OCI-LY7 (cell line): ENCODE results near the gene SLC41A3.

ENCODE experiments used
- EZH2phosphoT487 ChIP-seq: fragments of 200-600 bp; sonication (generic); IDR thresholded peaks from 2 replicates; pipeline ENCODE4 v1.6.1; 2018; ENCODE audit warnings: low read depth, borderline replicate concordance, mild to moderate bottlenecking, mixed run types, antibody characterized with exemption, low read length, moderate library complexity, mixed read lengths
- TF ChIP-seq, protein P1 (sequence below): fragments of 200-600 bp; sonication (generic); conservative IDR thresholded peaks from 2 replicates; pipeline ENCODE4 v1.5.1; 2014; ENCODE audit warnings: mild to moderate bottlenecking, antibody characterized with exemption, low read length, moderate library complexity, mixed read lengths

DNA sequence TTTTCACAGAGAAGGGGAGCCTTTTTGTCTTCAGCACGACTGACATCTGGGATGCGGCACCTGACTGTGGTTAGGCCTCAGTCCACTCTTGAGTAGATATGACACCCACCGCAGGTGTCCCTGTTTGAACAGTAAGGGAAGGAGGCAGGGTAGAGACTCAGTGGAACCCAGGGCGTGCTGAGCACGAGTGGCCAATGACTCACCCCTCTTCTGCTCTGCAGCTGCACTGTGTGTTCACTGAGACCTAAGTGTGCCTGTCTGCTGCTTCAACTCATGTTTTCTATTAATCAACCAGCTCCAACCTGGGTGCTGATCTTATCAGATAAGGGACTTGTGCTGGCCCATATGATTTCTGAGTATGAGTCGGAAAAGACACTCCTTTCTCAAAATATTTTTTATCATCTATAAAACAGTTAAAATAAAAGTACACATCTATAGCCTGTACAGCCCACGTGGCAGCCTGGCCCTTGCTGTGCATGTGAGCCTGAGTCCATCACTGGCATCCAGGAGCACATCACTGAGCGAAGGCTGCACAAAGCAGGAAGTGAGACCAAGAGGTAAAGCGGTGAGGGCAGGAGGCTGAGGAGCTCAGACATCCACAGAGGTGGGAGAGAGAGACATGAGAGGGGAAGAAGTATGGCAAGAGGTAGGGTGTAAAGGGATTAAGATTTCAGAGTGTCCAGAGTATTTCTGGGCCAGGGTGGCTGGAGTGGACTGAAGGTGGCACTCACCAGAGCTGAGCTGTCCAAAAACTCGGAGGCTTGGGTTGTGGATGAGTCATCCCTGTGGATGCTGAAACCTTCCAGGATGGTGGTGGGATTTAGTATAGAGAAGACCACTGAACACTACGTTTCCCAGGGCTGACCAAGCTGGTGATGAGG, 49.2 kb downstream of the SLC41A3 start:
- TF ChIP-seq, protein P1, sequence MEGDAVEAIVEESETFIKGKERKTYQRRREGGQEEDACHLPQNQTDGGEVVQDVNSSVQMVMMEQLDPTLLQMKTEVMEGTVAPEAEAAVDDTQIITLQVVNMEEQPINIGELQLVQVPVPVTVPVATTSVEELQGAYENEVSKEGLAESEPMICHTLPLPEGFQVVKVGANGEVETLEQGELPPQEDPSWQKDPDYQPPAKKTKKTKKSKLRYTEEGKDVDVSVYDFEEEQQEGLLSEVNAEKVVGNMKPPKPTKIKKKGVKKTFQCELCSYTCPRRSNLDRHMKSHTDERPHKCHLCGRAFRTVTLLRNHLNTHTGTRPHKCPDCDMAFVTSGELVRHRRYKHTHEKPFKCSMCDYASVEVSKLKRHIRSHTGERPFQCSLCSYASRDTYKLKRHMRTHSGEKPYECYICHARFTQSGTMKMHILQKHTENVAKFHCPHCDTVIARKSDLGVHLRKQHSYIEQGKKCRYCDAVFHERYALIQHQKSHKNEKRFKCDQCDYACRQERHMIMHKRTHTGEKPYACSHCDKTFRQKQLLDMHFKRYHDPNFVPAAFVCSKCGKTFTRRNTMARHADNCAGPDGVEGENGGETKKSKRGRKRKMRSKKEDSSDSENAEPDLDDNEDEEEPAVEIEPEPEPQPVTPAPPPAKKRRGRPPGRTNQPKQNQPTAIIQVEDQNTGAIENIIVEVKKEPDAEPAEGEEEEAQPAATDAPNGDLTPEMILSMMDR: no peak
- no peak for TF ChIP-seq EZH2phosphoT487
